H1 (cell line): ENCODE results near the gene TMEM174. TPM values are rescaled to one million over a fixed set of nuclear protein-coding genes. Genes with fewer than 3 reads are reported as not detected.

Source experiments
- CBX5 ChIP-seq: fragments of 300-800, 300-1000 bp; sonication (generic); IDR thresholded peaks from 2 replicates; pipeline ENCODE4 v1.7.1; 2016; ENCODE audit warnings: antibody characterized with exemption, low read length, low read depth
- CHD2 ChIP-seq: IDR thresholded peaks from 2 replicates; pipeline ENCODE4 v1.6.1; 2012; ENCODE audit warnings: low read length, improper control_type of control experiment
- CTCF ChIP-seq, 3 experiments: IDR thresholded peaks; 1 replicate in 2 of 3; 2 replicates in 1 of 3; pipeline versions ENCODE4 v1.5.1 to v1.6.1; 2011; ENCODE audit warnings: low read length in 3 of 3, mild to moderate bottlenecking in 3 of 3, inconsistent platforms in 2 of 3, low read depth in 1 of 3, moderate library complexity in 1 of 3; ENCODE audit not compliant: insufficient read depth in 1 of 3; ENCODE audit errors: control extremely low read depth in 1 of 3
- E2F6 ChIP-seq: IDR thresholded peaks from 2 replicates; pipeline ENCODE4 v1.6.1; 2012; ENCODE audit warnings: inconsistent platforms
- GTF2F1 ChIP-seq: IDR thresholded peaks from 2 replicates; pipeline ENCODE4 v1.6.1; 2012; ENCODE audit warnings: low read depth, low read length, improper control_type of control experiment, borderline replicate concordance
- KDM5A ChIP-seq: fragments of 200-600 bp; IDR thresholded peaks from 2 replicates; pipeline ENCODE4 v1.7.1; 2012; ENCODE audit warnings: mild to moderate bottlenecking, low read length, inconsistent platforms, mixed read lengths
- POLR2A ChIP-seq, 2 experiments: IDR thresholded peaks; 1 replicate in 1 of 2; 2 replicates in 1 of 2; pipeline ENCODE4 v1.6.1; 2011; ENCODE audit warnings: low read depth in 2 of 2, low read length in 2 of 2, mild to moderate bottlenecking in 2 of 2; ENCODE audit errors: control extremely low read depth in 1 of 2
- SAP30 ChIP-seq: fragments of 300-600 bp; sonication (generic); IDR thresholded peaks from 2 replicates; pipeline ENCODE4 v1.7.1; 2012; ENCODE audit warnings: low read length, moderate library complexity, mild to moderate bottlenecking, inconsistent platforms; ENCODE audit not compliant: insufficient read depth, insufficient replicate concordance
- SIN3A ChIP-seq, 2 experiments: IDR thresholded peaks in 1 of 2; conservative IDR thresholded peaks in 1 of 2; 2 replicates each; pipeline ENCODE4 v1.6.1; 2011 to 2012; ENCODE audit warnings: low read length in 2 of 2, improper control_type of control experiment in 1 of 2, low read depth in 1 of 2, mild to moderate bottlenecking in 1 of 2
- SP2 ChIP-seq: IDR thresholded peaks from 2 replicates; pipeline ENCODE4 v1.6.1; 2012; ENCODE audit warnings: mild to moderate bottlenecking, low read length, inconsistent platforms
- TAF1 ChIP-seq: IDR thresholded peaks from 2 replicates; pipeline ENCODE4 v1.6.1; 2011; ENCODE audit warnings: mild to moderate bottlenecking, low read depth, low read length
- TBP ChIP-seq: IDR thresholded peaks from 2 replicates; pipeline ENCODE4 v1.6.1; 2011; ENCODE audit warnings: low read depth, low read length, improper control_type of control experiment
- TEAD4 ChIP-seq: IDR thresholded peaks from 2 replicates; pipeline ENCODE4 v1.6.1; 2012; ENCODE audit warnings: low read depth, low read length, inconsistent platforms, mixed read lengths
- YY1 ChIP-seq: IDR thresholded peaks from 2 replicates; pipeline ENCODE4 v1.6.1; 2011; ENCODE audit warnings: low read depth, mild to moderate bottlenecking, low read length
- ZNF274 ChIP-seq: IDR thresholded peaks from 2 replicates; pipeline ENCODE4 v1.7.0; 2012; ENCODE audit warnings: low read length, borderline replicate concordance; ENCODE audit errors: extremely low read depth
- polyA plus RNA-seq, 7 experiments: library from polyadenylated mRNA; depleted of rRNA in 3 of 7; stranded (reverse) in 5 of 7; unstranded in 2 of 7; fragments of >200 nt in 5 of 7; fragments of 200-250 nt in 2 of 7; gene quantifications; 1 replicate in 5 of 7; 2 replicates in 1 of 7; 4 replicates in 1 of 7; pipeline versions ENCODE4 v1.2.1 to v1.2.3, GENCODE V29; 2011 to 2013; ENCODE audit warnings: missing spikeins in 2 of 7, mixed read lengths in 2 of 7
- total RNA-seq: library from RNA; stranded (reverse); fragmentation: NEBNext Ultra II Directional; extraction: Animal tissue kit (Norgen Biotek cat#: 25700); gene quantifications from 2 replicates; pipeline ENCODE4 v1.2.1, GENCODE V29; 2021

The TMEM174 gene
- total and polyA plus RNA-seq, 2 of the 8 experiments (the other 6 are each of a cell fraction or from before 2014, with no cell fraction given) = not detected

- TF ChIP-seq CTCF (IDR thresholded peaks at IDR 0.05; ENCODE audit: control extremely low read depth in 1 of 3, insufficient read depth in 1 of 3, low read depth in 1 of 3, low read length in 3 of 3) = no peak
- TF ChIP-seq CBX5 = no peak
- no peak for TF ChIP-seq TBP
- peak; percentile 95 for TF ChIP-seq TEAD4
- TF ChIP-seq SIN3A (conservative IDR thresholded peaks at IDR 0.05 in 1 of 2, IDR thresholded peaks at IDR 0.05 in 1 of 2; ENCODE audit: low read depth in 1 of 2, low read length in 2 of 2) = no peak
- no peak for TF ChIP-seq SP2
- no peak for TF ChIP-seq POLR2A (IDR thresholded peaks at IDR 0.05; ENCODE audit: control extremely low read depth in 1 of 2, low read depth in 2 of 2, low read length in 2 of 2)
- no peak for TF ChIP-seq CHD2
- TF ChIP-seq KDM5A = no peak
- no peak for TF ChIP-seq YY1
- TF ChIP-seq GTF2F1 = no peak
- TF ChIP-seq E2F6 = peak; percentile 57; the same call in 1 of the 2 replicates
- TF ChIP-seq TAF1 = no peak
- no peak for TF ChIP-seq ZNF274
- no peak for TF ChIP-seq SAP30
Measured at GRCh38 chr5:73136055-73136562, 36.9 kb upstream of the TMEM174 start (continued).
